AG09319 (cell line): ENCODE results near the gene RGS4.

Experiments used
- DNase-seq: peaks from one replicate; pipeline ENCODE4 v3.0.0-alpha.2; 2010; ENCODE audit warnings: low read depth; ENCODE audit errors: extremely low read depth
- CTCF ChIP-seq: IDR thresholded peaks from 2 replicates; pipeline ENCODE4 v1.5.1; 2011; ENCODE audit warnings: low read depth, mild to moderate bottlenecking, inconsistent platforms, low read length, moderate library complexity

Gene RGS4

GRCh38 chr1:163076044-163076443 is 6.9 kb downstream of the RGS4 start:
- DNase-seq, result no peak
- TF ChIP-seq CTCF, result no peak

GRCh38 chr1:163076446-163076845 is 7.3 kb downstream of the RGS4 start:
- DNase-seq, result no peak
- TF ChIP-seq CTCF, result no peak

- no peak for TF ChIP-seq CTCF
Observed at GRCh38 chr1:163076981-163077761, 8.0 kb downstream of the RGS4 start.

GRCh38 chr1:163082971-163083370 is 13.8 kb downstream of the RGS4 start:
- no peak for DNase-seq
- no peak for TF ChIP-seq CTCF

More at GRCh38 chr1:163076981-163077761, 8.0 kb downstream of the RGS4 start:
- DNase-seq, result no peak

GRCh38 chr1:163083690-163084089 is 14.5 kb downstream of the RGS4 start:
- TF ChIP-seq CTCF, result no peak

GRCh38 chr1:163084330-163084729 is 15.2 kb downstream of the RGS4 start:
- TF ChIP-seq CTCF, result no peak

More at GRCh38 chr1:163083690-163084089, 14.5 kb downstream of the RGS4 start:
- DNase-seq, result no peak

GRCh38 chr1:163085041-163085903 is 16.1 kb downstream of the RGS4 start:
- no peak for TF ChIP-seq CTCF
- DNase-seq, result no peak

More at GRCh38 chr1:163084330-163084729, 15.2 kb downstream of the RGS4 start:
- DNase-seq, result no peak
